KBM-7 (cell line): ENCODE results near the gene RASA4B.
"Not testable (repeated sequence)": the region's sequence is repeated elsewhere in the genome, so short reads cannot be mapped to it uniquely, and the experiment has no call there.

ENCODE experiments used
- DNase-seq: peaks from one replicate; pipeline ENCODE4 v3.0.0-alpha.2; 2015
- in situ Hi-C: fragments of 300-500 bp; cut with MboI; formaldehyde crosslinking; loops from 2 replicates; pipeline ENCODE4 v1.14.3; 2020; ENCODE audit warnings: low sequenced_read_pairs, low pct_unique_long_range_greater_than_20kb, mixed read lengths

RASA4B gene

DNA sequence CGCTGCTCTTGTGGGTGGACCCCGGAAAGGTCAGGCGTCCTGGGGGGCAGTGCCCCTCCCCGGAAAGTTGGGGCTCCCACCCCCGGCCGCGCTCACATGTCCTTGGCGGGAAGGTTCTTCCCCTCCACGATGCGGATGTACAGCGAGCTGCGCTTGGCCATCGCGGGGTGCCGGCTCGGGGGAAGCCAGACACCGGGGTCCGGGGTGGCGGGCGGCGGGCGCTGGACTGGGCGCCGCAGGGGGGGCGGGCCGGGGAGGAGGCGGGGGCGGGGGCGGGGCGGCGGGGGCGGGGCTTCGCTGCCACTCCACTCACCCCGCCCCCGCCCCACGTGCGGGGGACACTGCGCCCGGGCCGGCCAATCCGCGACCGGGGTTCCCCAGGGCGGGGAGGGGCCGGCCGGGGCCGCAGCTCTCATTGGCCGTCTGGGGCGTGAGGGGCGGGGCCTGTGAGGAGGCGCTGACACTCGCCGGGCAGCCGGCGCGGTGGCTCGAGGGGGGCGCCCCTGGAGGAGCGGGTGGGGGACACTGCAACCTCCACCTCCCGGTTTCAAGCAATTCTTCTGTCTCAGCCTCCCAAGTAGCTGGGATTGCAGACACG is at the start of gene RASA4B:
Gene RASA4B, minus strand, starts transcription at position 228 of the 598 bp plus-strand sequence. Its CDS starts 67 bp downstream, at position 161.
- in situ Hi-C loops, DNase-seq: not testable (repeated sequence)

DNA sequence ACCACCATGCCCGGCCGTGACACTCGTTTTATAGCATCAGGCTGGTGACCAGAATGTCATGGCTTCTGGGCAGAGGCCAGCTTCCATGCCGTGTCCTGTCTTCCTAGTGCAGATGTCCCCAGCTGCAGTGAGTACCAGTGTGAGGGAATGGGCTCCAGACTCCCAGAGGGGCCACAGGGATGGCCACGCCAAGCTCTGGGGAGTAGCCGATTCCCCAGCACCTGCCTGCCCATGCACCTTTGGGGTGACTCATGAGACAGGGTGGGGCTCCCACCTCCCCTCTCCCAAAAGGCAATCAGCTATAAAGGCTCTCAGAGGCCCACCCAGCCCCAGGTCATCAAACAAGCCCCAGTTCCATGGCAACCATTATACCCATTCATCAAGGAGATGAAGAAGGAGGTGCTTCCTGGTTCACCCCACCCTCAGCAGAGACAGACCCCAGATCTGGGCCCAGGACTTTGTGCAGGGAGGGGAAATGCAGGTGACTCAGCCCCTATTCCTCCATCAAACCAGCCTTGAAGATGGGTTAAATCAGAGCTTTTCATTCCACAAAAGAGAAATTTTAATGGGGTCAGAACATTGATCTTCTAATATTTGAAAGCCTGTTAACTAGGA is 33.3 kb upstream of the RASA4B start, which contains the start of gene SPDYE2:
Gene SPDYE2, plus strand, starts transcription at position 419 of the 615 bp plus-strand sequence. CDS start 2,030 bp downstream, outside the sequence.
- in situ Hi-C loops, DNase-seq: not testable (repeated sequence)

DNA sequence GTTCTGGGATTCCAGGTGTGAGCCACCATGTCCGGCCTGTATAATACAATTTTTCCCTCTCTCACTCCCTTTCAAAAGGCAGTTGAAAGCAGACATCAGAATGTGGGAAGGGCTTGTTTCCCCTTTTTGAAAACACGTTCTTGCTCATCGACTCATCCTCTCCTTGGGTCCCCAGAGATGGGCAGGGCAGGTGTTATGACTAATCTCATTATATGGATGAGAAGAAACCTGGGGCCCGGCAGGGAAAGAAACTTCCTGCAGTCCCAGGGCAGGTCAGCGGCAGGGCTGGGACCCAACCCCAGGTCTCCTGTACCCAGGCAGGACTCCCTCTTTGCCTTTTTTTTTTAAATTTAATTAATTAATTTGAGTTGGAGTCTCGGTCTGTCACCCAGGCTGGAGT is 28.8 kb upstream of the RASA4B start:
- DNase-seq, in situ Hi-C loops: not testable (repeated sequence)

DNA sequence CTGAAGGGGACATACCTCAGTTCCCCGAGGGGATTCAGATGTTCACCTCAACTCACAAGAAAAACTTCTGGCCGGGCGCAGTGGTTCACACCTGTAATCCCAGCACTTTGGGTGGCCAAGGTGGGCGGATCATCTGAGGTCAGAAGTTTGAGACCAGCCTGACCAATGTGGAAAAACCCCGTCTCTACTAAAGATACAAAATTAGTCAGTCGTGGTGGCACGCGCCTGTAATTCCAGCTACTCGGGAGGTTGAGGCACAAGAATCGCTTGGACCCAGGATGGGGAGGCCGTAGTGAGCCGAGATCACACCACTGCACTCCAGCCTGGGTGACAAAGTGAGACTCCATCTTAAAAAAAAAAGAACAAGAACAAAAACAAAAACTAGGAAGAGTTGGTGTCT is 27.7 kb upstream of the RASA4B start:
- DNase-seq, in situ Hi-C loops: not testable (repeated sequence)

DNA sequence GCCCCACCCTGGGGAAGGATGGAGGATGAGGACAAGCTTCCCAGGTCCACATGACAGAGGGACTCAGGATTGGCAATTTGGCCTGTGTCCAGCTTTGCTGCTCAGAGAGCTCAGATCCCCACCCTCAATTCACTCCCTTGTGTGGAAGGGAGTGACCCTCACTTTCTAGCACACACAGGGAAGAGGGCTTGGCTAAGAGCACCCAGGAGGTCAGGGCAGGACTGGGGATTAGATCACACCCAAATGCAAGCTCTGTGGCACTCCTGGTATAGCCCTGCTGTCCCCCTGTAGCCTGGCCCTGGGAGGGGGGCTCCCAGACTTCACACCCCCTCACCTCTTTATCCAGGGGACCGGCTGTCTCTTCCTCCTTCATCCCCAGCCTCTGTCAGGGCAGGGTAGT is 26.8 kb upstream of the RASA4B start:
- DNase-seq, in situ Hi-C loops: not testable (repeated sequence)

DNA sequence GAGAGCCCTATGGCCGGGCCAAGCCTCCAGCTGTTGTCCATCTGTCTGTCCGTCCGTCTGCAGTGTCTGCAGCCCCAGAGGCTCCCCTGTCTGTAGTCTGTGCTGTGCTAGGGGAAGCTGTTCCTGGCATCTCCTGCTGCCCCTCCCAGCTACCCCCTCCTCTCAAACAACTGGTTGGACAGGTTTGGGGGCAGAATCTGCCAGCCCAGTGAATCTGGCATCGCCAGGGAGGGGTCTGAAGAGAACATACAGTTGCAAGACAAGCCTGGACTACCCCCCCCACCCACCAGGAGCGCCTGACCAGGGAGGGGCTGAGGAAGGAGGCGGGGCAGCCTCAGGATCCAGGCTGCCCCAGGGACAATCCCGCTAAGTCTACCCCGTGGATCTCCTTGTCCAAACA is 26.0 kb upstream of the RASA4B start, which contains the start of gene UPK3BL2:
Gene UPK3BL2, minus strand, starts transcription at position 101 of the 400 bp plus-strand sequence. Its CDS starts 60 bp downstream, at position 41.
- DNase-seq, in situ Hi-C loops: not testable (repeated sequence)

DNA sequence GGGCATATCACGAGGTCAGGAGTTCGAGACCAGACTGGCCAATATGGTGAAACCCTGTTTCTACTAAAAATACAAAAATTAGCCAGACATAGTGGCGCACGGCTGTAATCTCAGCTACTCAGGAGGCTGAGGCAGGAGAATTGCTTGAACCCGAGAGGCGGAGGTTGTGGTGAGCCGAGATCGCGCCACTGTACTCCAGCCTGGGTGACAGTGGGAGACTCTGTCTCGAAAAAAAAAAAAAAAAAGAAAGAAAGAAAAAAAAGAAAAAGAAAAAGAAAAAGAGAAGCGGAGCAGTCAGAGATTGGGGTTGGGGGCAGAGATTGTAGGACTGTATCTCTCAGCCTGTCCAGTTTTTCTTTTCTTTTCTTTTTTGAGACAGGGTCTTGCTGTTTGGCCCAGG is 25.2 kb upstream of the RASA4B start:
- in situ Hi-C loops, DNase-seq: not testable (repeated sequence)

DNA sequence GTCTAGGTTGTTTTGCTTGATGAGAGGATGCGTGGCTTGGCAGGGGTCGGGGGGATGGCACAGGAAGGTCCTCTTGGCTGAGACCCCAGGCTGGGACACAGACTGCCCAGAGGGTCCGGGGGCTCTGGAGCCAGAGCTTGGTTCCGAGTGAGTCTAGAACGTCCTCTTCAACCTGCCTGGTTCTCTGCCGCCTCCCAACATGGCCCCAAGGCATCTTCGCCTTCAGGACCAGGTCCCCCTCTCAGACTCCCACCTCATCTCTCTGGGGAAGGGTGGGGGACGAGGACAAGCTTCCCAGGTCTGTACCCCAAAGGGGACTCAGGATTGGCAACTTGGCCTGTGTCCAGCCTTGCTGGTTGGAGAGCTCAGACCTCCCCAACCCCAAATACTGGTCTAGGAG is 24.5 kb upstream of the RASA4B start:
- DNase-seq, in situ Hi-C loops: not testable (repeated sequence)

DNA sequence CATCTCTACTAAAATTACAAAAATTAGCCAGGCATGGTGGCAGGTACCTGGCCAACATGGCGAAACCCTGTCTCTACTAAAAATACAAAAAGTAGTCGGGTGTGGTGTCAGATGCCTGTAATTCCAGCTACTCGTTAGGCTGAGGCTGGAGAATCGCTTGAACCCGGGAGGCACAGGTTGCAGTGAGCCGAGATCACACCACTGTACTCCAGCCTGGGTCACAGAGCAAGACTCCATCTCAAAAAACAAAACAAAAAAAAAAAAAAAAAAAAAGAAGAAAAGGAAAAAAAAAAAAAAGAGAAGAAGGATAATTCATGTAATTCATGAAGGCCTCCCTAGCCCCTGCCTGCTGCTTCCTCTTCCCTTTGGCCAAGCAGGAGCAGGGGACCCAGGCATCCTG is 23.0 kb upstream of the RASA4B start:
- in situ Hi-C loops, DNase-seq: not testable (repeated sequence)

DNA sequence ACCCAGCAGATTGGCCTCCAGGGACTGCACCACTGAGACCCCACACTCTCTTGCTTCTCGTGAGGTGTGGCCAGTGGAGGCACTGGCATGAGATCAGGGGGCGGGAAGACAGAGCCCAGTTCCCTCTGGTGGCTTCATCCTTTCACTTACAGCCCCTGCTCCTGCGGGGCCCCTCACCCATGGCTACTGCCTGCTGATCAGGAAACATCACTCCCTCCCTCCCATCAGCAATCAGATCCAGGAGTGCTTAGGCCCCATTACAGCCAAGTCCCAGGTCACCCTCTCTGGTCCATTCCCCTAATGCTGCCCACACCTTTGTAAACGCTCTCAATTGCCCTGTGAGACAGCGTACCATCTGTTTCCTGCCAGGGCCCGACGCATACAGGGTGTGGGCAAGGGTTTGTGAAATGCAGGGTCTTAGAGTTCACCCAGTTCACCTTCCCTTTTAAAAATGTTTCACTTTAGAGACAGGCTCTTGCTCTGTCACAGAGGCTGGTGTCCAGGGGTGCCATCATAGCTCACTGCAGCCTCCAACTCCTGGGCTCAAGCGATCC is 17.6 kb upstream of the RASA4B start:
- DNase-seq, in situ Hi-C loops: not testable (repeated sequence)

DNA sequence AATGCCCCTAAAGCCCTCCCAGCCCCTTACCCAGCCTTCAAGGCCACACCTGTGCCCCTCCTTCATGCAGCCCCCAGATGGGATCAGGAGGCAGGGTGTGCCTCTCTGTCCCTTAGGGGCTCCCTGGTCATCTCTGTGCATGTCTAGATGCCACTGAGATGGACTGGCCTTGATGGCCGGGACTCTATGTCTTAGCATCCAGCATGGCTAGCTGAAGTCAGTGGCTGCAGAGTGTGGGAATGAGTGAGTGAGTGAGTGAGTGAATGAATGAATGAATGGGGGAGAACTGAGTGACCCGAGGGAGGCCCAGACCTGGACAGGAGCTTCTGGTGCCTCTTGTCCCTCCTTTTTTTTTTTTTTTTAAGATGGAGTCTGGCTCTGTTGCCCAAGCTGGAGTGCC is 14.6 kb upstream of the RASA4B start:
- in situ Hi-C loops, DNase-seq: not testable (repeated sequence)

DNA sequence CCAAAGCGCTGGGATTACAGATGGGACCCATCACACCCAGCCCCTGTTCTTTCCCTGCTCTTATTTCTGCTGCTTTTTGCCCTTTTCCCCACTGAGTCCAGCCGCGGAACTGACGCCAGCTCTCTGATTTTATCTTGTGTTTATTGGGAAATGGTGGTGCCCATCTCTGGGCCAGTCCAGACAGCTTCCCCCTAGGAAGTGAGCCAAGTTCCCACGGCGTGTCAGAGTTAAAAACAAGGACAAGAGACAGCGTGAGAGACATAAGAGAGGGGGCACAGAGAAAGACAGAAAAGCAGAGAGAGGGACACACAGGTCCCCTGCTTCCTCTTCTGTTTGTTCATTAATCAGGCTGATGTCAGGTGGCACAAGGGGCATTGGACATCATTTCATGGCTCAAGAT is 14.0 kb upstream of the RASA4B start:
- in situ Hi-C loops, DNase-seq: not testable (repeated sequence)

DNA sequence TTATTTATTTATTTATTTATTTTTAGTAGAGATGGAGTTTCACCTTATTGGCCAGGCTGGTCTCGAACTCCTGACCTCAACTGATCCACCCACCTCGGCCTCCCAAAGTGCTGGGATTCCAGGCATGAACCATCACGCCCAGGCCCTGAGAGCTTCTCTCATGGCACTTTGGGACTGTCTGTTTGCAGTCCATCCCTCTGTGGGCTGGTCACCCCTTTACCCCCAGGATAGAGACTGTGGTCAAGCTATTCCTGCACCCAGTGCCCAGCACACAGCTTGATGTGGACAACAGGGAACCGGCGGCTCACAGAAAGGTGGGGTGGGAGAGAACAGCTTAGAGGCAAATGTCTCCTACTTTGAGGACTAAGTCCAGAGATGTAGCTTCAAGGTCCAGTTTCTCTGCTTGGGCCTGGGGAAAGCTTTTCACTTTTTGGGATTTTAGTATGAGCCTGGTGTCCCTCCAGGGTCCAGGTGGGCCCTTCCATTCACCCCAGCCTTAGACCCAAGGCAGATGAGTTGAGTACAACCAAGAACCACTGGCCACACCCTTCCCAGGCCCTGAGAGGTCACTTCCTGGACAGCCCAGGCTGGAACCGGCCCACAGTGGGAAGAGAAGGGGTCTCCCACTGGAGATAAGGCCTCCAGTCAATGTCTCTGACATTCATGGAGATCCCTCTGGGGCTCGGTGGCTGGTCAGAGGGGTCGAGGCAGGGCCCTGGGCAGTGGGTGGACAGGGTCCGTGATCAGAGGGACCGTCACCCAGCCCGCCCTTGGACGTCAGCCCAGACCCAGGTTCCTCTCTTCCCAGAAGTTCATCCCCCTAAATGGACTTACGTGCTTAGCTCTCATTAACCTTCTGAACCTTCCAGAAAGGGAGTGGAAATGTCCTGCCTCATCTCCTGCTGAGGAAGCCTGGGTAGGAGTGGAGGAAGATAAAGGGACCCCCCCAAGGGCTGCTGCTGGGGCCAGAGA is 10.5 kb upstream of the RASA4B start:
- DNase-seq, in situ Hi-C loops: not testable (repeated sequence)

DNA sequence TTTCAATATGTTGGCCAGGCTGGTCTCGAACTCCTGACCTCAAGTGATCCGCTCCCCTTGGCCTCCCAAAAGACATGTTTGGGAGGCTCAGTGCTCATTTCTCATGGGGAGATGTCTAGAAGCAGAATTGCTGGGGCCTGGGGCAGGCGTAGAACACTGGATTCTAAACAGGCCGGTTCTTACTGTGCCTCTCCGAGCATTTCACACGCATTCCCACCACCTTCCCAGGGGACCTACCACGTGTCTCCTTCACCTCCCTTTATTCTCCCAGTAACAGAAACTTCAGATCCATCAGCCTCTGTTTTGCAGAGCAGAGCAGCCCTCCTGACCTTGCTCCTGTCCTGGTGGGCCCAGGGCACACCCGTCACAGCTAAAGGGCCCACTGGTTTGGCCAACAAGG is 9.6 kb upstream of the RASA4B start:
- in situ Hi-C loops, DNase-seq: not testable (repeated sequence)

DNA sequence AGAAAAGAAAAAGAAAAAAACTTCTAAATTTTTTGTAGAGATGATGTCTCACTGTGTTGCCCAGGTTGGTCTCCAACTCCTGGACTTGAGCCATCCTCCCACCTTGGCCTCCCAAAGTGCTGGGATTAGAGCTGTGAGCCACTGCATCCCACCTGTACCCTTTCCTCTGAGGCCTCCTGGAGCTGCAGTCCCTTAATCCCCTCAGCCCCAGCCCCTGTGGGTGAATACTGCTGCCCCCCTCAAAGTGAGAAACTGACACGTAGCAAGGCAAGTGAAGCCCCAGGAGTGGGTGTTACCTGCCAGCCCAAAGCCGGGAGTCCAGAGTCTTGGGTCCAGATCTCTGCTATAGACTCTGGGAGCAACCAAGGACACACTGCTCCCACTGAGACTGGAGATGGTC is 7.2 kb upstream of the RASA4B start:
- DNase-seq, in situ Hi-C loops: not testable (repeated sequence)

DNA sequence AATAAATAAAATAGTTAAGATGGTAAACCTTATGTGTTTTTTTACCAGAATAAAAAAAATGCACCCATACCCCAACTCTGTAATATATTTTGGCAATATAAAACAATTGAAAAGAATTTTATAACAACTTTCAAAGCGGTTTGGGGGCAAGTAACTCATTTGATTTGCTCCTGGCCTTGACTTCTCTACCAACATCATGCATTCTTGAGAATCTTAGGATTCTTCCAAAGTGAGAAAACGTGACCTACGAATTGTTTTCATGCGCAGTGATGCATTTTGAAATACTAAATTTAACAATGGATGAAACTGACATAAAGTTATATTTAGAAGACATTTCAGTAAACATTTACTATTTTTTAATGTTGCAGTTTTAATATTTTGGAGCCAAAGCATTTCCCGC is 3.2 kb upstream of the RASA4B start:
- DNase-seq, in situ Hi-C loops: not testable (repeated sequence)

DNA sequence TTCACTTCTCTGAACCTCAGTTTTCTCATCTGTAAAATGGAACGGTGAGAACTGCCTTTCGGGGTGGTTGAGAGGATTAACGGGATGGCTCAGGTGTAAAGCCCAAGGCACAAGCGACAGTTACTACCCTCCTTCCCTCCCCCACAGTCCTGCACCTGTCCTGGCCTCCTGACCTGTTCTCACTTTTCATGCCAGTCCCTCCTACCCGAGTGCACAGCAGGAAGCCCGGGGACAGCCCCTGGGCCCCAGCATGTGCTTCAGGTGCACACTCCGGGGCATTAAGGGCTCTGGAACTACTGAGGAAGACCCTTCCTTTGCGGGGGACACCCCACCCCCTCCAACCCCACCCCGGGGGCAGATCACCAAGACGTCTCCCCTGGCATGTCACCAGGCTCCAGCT is 626 bp downstream of the RASA4B start:
- in situ Hi-C loops, DNase-seq: not testable (repeated sequence)

DNA sequence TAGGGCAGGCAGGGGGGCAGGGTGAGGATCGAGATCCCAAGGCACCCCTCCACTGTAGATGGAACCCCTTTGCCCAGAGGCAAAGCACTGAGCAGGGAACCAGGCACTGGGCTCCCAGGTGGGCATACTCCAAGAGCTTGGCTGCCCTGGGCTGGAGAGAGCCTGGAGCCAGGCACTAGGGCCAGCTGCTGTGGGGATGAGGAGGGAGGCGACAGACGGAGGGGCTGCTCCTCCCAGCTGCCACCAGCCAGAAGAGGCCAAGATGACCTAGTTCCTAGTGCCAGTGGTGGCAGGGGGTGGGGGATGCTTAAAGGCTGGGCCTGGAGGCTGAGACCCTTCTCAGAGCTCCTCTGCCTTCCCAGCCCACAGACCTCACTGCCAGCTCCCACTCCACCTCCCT is 1.7 kb downstream of the RASA4B start:
- in situ Hi-C loops, DNase-seq: not testable (repeated sequence)
